Fibroblast of villous mesenchyme (primary cell): ENCODE measurements around the gene KLHL40. TPM values are rescaled to one million over a fixed set of nuclear protein-coding genes. Genes with fewer than 3 reads are reported as not detected.

Experiments
- DNase-seq: peaks from one replicate; pipeline ENCODE4 v3.0.0-alpha.2; 2010; ENCODE audit warnings: low read depth
- H3K4me3 ChIP-seq: 2 replicates; pipeline ENCODE4 v1.5.1; 2011; ENCODE audit warnings: low read depth, mild to moderate bottlenecking, low read length
- CTCF ChIP-seq: IDR thresholded peaks from 2 replicates; pipeline ENCODE4 v1.5.1; 2012; ENCODE audit warnings: low read depth, mild to moderate bottlenecking, low read length; ENCODE audit not compliant: insufficient read depth
- total RNA-seq: library from RNA; depleted of rRNA; stranded (reverse); fragments of >200 nt; gene quantifications from 2 replicates; pipeline ENCODE4 v1.2.3, GENCODE V29; 2012

KLHL40 gene
- total RNA-seq, 1 donor = not detected

- no peak for TF ChIP-seq CTCF
- H3K4me3 ChIP-seq = no peak overlapping the region
- DNase-seq = no peak
These were observed 23.3 kb downstream of the KLHL40 start for GRCh38 chr3:42708611-42709151.

GRCh38 chr3:42709621-42710020 lies 24.3 kb downstream of the KLHL40 start:
- no peak for TF ChIP-seq CTCF
- DNase-seq = no peak
- no peak overlapping the region for H3K4me3 ChIP-seq

GRCh38 chr3:42710323-42711021 lies 25.1 kb downstream of the KLHL40 start:
- DNase-seq = no peak
- TF ChIP-seq CTCF = no peak
- H3K4me3 ChIP-seq = no peak overlapping the region

GRCh38 chr3:42711491-42712343 lies 26.4 kb downstream of the KLHL40 start:
- H3K4me3 ChIP-seq = no peak overlapping the region
- TF ChIP-seq CTCF = no peak
- DNase-seq = no peak

GRCh38 chr3:42712344-42712648 lies 27.0 kb downstream of the KLHL40 start:
- no peak for DNase-seq
- no peak for TF ChIP-seq CTCF
- no peak overlapping the region for H3K4me3 ChIP-seq

- TF ChIP-seq CTCF = no peak
- DNase-seq = no peak
These were observed 27.5 kb downstream of the KLHL40 start for GRCh38 chr3:42712688-42713372.

More at GRCh38 chr3:42712688-42713372, 27.5 kb downstream of the KLHL40 start:
- no peak overlapping the region for H3K4me3 ChIP-seq
